SH-SY5Y (cell line): ENCODE data around the gene SYT12.

Source experiments
- GATA2 ChIP-seq: IDR thresholded peaks from 2 replicates; pipeline ENCODE4 v1.6.1; 2011; ENCODE audit warnings: mild to moderate bottlenecking, low read depth, low read length
- GATA3 ChIP-seq: IDR thresholded peaks from 2 replicates; pipeline ENCODE4 v1.6.1; 2011; ENCODE audit warnings: low read depth, mild to moderate bottlenecking, low read length, moderate library complexity

- TF ChIP-seq GATA2 (no peak), GATA3 (no peak)
These were observed 20.0 kb upstream of the SYT12 start for GRCh38 chr11:67002921-67003411.
